Endothelial cell of umbilical vein (primary cell): ENCODE measurements around the gene RAB3IL1. TPM values are rescaled to one million over a fixed set of nuclear protein-coding genes. Genes with fewer than 3 reads are reported as not detected.

Experiments
- BruUV-seq: library from RNA; stranded (reverse); fragments of 400-500 nt; replicated peaks from 2 replicates; lab custom pipeline; 2021; lab: Mats Ljungman, UMichigan
- CTCF ChIA-PET: fragments of 300-600, 350-600 bp; sonication (Branson Sonifier 250); formaldehyde crosslinking; loops from one replicate; lab custom pipeline; 2021; ENCODE audit warnings: antibody characterized with exemption, inconsistent platforms; lab: Charles Lee
- POLR2A ChIA-PET: fragments of 300-600, 350-600 bp; sonication (Branson Sonifier 250); formaldehyde crosslinking; loops from one replicate; lab custom pipeline; 2021; ENCODE audit warnings: antibody characterized with exemption, inconsistent platforms; lab: Charles Lee
- DNase-seq: peaks from one replicate; pipeline ENCODE4 v3.0.0-alpha.2; 2011; ENCODE audit warnings: low read depth, low spot score
- FAIRE-seq: peaks from 2 replicates; lab custom pipeline; 2011; peaks lifted over from hg19 to GRCh38; lab: Jason Lieb, UNC
- H2AFZ ChIP-seq: 2 replicates; pipeline ENCODE4 v1.6.0; 2012; ENCODE audit warnings: low read depth, low read length, control low read depth, inconsistent platforms
- H3K27ac ChIP-seq: 2 replicates; pipeline ENCODE4 v1.5.1; 2011; ENCODE audit warnings: low read depth, mild to moderate bottlenecking, control low read depth, low read length, moderate library complexity; ENCODE audit not compliant: insufficient read depth
- H3K27me3 ChIP-seq, 2 experiments: 2 replicates each; pipeline versions ENCODE4 v1.6.0 to v1.6.1; 2011; ENCODE audit warnings: low read length in 2 of 2, mixed read lengths in 1 of 2; ENCODE audit not compliant: control insufficient read depth in 2 of 2, insufficient read depth in 2 of 2
- H3K36me3 ChIP-seq, 2 experiments: 2 replicates in 1 of 2; 3 replicates in 1 of 2; pipeline ENCODE4 v1.5.1; 2011; ENCODE audit warnings: low read length in 2 of 2, mild to moderate bottlenecking in 1 of 2, moderate library complexity in 1 of 2; ENCODE audit not compliant: control insufficient read depth in 2 of 2, insufficient read depth in 2 of 2; ENCODE audit errors: extremely low read depth in 1 of 2
- H3K4me1 ChIP-seq: 3 replicates; pipeline ENCODE4 v1.5.1; 2011; ENCODE audit warnings: mild to moderate bottlenecking, low read length; ENCODE audit not compliant: control insufficient read depth, insufficient read depth; ENCODE audit errors: extremely low read depth
- H3K4me2 ChIP-seq: 2 replicates; pipeline ENCODE4 v1.6.1; 2011; ENCODE audit warnings: low read length, control low read depth, mixed read lengths; ENCODE audit not compliant: insufficient read depth
- H3K4me3 ChIP-seq, 3 experiments: fragments of 200-600 bp in 1 of 3; sonication (generic), shearing (Covaris generic) in 1 of 3; replicated peaks in 1 of 3; 2 replicates each; pipeline ENCODE4 v1.5.1; 2011 to 2016; ENCODE audit warnings: control low read depth in 3 of 3, low read length in 3 of 3, mild to moderate bottlenecking in 2 of 3, inconsistent platforms in 1 of 3, low read depth in 1 of 3, moderate library complexity in 1 of 3; ENCODE audit not compliant: insufficient read depth in 1 of 3
- H3K79me2 ChIP-seq: 2 replicates; pipeline ENCODE4 v1.6.0; 2012; ENCODE audit warnings: low read length, inconsistent platforms; ENCODE audit not compliant: control insufficient read depth, insufficient read depth
- H3K9ac ChIP-seq: replicated peaks from 2 replicates; pipeline ENCODE3; 2011; ENCODE audit warnings: low read length, control low read depth; ENCODE audit not compliant: insufficient read depth; ENCODE audit errors: extremely low read depth
- H3K9me1 ChIP-seq: replicated peaks from 3 replicates; pipeline ENCODE4 v1.6.0; 2011; ENCODE audit warnings: mild to moderate bottlenecking, low read length; ENCODE audit not compliant: control insufficient read depth, insufficient read depth; ENCODE audit errors: extremely low read depth
- H3K9me3 ChIP-seq: replicated peaks from 2 replicates; pipeline ENCODE4 v1.5.1; 2012; ENCODE audit warnings: low read length, inconsistent platforms; ENCODE audit not compliant: control insufficient read depth, insufficient read depth
- H4K20me1 ChIP-seq: replicated peaks from 2 replicates; pipeline ENCODE3; 2011; ENCODE audit warnings: mild to moderate bottlenecking, low read length; ENCODE audit not compliant: control insufficient read depth, insufficient read depth; ENCODE audit errors: extremely low read depth
- EZH2 ChIP-seq: IDR thresholded peaks from 2 replicates; pipeline ENCODE4 v1.6.1; 2012; ENCODE audit warnings: borderline replicate concordance, low read depth, mild to moderate bottlenecking, moderate library complexity, low read length, inconsistent platforms; ENCODE audit not compliant: severe bottlenecking
- FOS ChIP-seq: IDR thresholded peaks from 2 replicates; pipeline ENCODE4 v1.6.1; 2011; ENCODE audit warnings: mild to moderate bottlenecking, low read length, moderate library complexity, borderline replicate concordance; ENCODE audit not compliant: insufficient read depth
- GATA2 ChIP-seq: IDR thresholded peaks from 2 replicates; pipeline ENCODE4 v1.7.0; 2011; ENCODE audit warnings: low read depth, mild to moderate bottlenecking, moderate library complexity, mixed read lengths, low read length; ENCODE audit not compliant: insufficient read length, insufficient read depth
- JUN ChIP-seq: IDR thresholded peaks from 2 replicates; pipeline ENCODE4 v1.6.1; 2011; ENCODE audit warnings: borderline replicate concordance, low read depth; ENCODE audit not compliant: insufficient read length, insufficient read depth
- MYC ChIP-seq: IDR thresholded peaks from one replicate; pipeline ENCODE4 v1.6.1; 2011; ENCODE audit warnings: mild to moderate bottlenecking, low read depth, low read length
- POLR2A ChIP-seq: IDR thresholded peaks from 2 replicates; pipeline ENCODE4 v1.6.1; 2012; ENCODE audit warnings: low read depth, mild to moderate bottlenecking, control low read depth, low read length
- POLR2AphosphoS5 ChIP-seq: IDR thresholded peaks from 2 replicates; pipeline ENCODE4 v1.6.1; 2012; ENCODE audit warnings: low read depth, mild to moderate bottlenecking, control low read depth, low read length, moderate library complexity; ENCODE audit not compliant: insufficient read depth
- dilution Hi-C: fragments of 300-500 bp; cut with MboI; formaldehyde crosslinking; loops from one replicate; pipeline ENCODE4 v1.15.0; 2019; ENCODE audit warnings: low sequenced_read_pairs; ENCODE audit not compliant: extremely low pct_ligation_motif_present
- intact Hi-C: fragments of 100-400 bp; cut with micrococcal nuclease; formaldehyde crosslinking; loops from one replicate; pipeline ENCODE4 v1.10.0; 2022
- polyA plus RNA-seq, 4 experiments: library from polyadenylated mRNA; depleted of rRNA in 3 of 4; stranded (reverse) in 3 of 4; unstranded in 1 of 4; fragments of >200 nt; gene quantifications; 2 replicates each; pipeline versions ENCODE4 v1.2.1 to v1.2.3, GENCODE V29; 2011 to 2012; ENCODE audit warnings: missing spikeins in 1 of 4
- total RNA-seq: library from RNA; stranded (reverse); gene quantifications from 2 replicates; pipeline ENCODE4 v1.2.3, GENCODE V29; 2021
- TF ChIP-seq, protein P1 (sequence below), 2 donors: IDR thresholded peaks; 1 replicate in 1 of 2; 2 replicates in 1 of 2; pipeline ENCODE4 v1.5.1; 2011; ENCODE audit warnings: low read length in 2 of 2, mild to moderate bottlenecking in 2 of 2, moderate library complexity in 2 of 2, control low read depth in 1 of 2, inconsistent platforms in 1 of 2, low read depth in 1 of 2; ENCODE audit not compliant: insufficient read depth in 1 of 2; ENCODE audit errors: extremely low read depth in 1 of 2
- TF ChIP-seq, protein P2 (sequence below): IDR thresholded peaks from 2 replicates; pipeline ENCODE4 v1.6.1; 2011; ENCODE audit not compliant: insufficient read depth, insufficient read length

Gene RAB3IL1
- total and polyA plus RNA-seq, 2 donors (not counting 3 experiments of a cell fraction or from before 2014, with no cell fraction given): 1.8 to 3.6 TPM

DNA sequence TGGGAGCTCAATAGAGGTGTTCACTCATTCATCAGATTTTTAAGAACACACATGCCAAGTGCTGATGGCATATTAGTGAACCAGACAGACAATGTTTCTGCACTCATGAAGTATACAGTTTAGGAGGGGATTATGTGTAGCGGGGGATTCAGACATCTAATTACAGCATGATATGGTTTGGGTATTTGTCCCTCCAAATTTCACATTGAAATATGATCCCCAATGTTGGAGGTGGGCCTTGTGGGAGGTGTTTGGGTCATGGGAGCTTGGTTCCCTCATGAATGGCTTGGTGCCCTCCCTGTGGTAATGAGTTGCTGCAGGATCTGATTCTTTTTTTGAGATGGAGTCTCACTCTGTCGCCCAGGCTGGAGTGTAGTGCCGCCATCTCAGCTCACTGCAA, 8.9 kb upstream of the RAB3IL1 start:
- DNase-seq: no peak

More for the DNA sequence above, 8.9 kb upstream of the RAB3IL1 start:
- H3K27ac ChIP-seq: no peak overlapping the region
- CTCF ChIA-PET: interaction anchor here (0.7 to 2.0 kb wide), 4 partner anchors 17 to 156 kb away, joined by 3 to 9 read pairs (median 4); no protein-coding TSS in a partner anchor
- no peaks in the 10 kb centered on the region for H3K9me1 ChIP-seq
- dilution Hi-C loops: loop anchor here (10.0 kb wide), 1 partner anchor 179 kb away; no protein-coding TSS in a partner anchor
- no peaks in the 10 kb centered on the region for H3K79me2 ChIP-seq
- H3K4me3 ChIP-seq: no peak overlapping the region
- BruUV-seq: no TSS peak
- no peaks in the 10 kb centered on the region for H4K20me1 ChIP-seq
- peaks cover 7 to 14% of the 10 kb centered on the region in 2 experiments for H3K27me3 ChIP-seq
- no peaks in the 10 kb centered on the region for H3K36me3 ChIP-seq
- FAIRE-seq: no peak
- no peak overlapping the region for H2AFZ ChIP-seq
- no peaks in the 10 kb centered on the region for H3K4me1 ChIP-seq
- no peak overlapping the region for H3K4me2 ChIP-seq
- no peaks in the 10 kb centered on the region for H3K9me3 ChIP-seq
- POLR2A ChIA-PET: no interaction called here
- TF ChIP-seq POLR2A: no peak
- TF ChIP-seq FOS: no peak
- TF ChIP-seq POLR2AphosphoS5: no peak
- TF ChIP-seq GATA2: no peak
- no peak for TF ChIP-seq MYC
- TF ChIP-seq, protein P1, sequence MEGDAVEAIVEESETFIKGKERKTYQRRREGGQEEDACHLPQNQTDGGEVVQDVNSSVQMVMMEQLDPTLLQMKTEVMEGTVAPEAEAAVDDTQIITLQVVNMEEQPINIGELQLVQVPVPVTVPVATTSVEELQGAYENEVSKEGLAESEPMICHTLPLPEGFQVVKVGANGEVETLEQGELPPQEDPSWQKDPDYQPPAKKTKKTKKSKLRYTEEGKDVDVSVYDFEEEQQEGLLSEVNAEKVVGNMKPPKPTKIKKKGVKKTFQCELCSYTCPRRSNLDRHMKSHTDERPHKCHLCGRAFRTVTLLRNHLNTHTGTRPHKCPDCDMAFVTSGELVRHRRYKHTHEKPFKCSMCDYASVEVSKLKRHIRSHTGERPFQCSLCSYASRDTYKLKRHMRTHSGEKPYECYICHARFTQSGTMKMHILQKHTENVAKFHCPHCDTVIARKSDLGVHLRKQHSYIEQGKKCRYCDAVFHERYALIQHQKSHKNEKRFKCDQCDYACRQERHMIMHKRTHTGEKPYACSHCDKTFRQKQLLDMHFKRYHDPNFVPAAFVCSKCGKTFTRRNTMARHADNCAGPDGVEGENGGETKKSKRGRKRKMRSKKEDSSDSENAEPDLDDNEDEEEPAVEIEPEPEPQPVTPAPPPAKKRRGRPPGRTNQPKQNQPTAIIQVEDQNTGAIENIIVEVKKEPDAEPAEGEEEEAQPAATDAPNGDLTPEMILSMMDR (IDR thresholded peaks at IDR 0.05; ENCODE audit: extremely low read depth in 1 of 2, insufficient read depth in 1 of 2, low read depth in 1 of 2, low read length in 2 of 2): no peak
- TF ChIP-seq JUN: no peak
- TF ChIP-seq, protein P2, sequence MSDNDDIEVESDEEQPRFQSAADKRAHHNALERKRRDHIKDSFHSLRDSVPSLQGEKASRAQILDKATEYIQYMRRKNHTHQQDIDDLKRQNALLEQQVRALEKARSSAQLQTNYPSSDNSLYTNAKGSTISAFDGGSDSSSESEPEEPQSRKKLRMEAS: no peak
- no peak for TF ChIP-seq EZH2
- intact Hi-C loops: no loop called here
- no peak overlapping the region for H3K9ac ChIP-seq
